GM12878 (cell line): Measurements from ENCODE around the gene APLP2. TPM values are rescaled to one million over a fixed set of nuclear protein-coding genes. Genes with fewer than 3 reads are reported as not detected.

Experiments used
- ATAC-seq: fragments of 200-7000 bp; cut with Tn5 transposase; 3 replicates; pipeline ENCODE4 v1.9.1; 2020; ENCODE audit warnings: mild to moderate bottlenecking, moderate library complexity
- BruUV-seq: library from RNA; stranded (reverse); fragments of 400-500 nt; replicated peaks from 2 replicates; lab custom pipeline; 2021; lab: Mats Ljungman, UMichigan
- CTCF ChIA-PET: fragments of 300-600 bp; sonication (Branson Sonifier 250); formaldehyde crosslinking; extraction: SDS; loops from one replicate; lab custom pipeline; 2021; ENCODE audit warnings: inconsistent platforms; lab: Yijun Ruan, JAX
- POLR2A ChIA-PET: fragments of 350-600 bp; formaldehyde crosslinking; extraction: SDS; loops from one replicate; lab custom pipeline; 2021; ENCODE audit warnings: inconsistent platforms; lab: Charles Lee
- RAD21 ChIA-PET: fragments of 300-600 bp; sonication (Branson Sonifier 250); formaldehyde crosslinking; loops from one replicate; lab custom pipeline; 2023; ENCODE audit warnings: antibody characterized with exemption; ENCODE audit not compliant: unreplicated experiment; lab: Charles Lee
- SMC1A ChIA-PET: fragments of 300-600 bp; sonication (Branson Sonifier 250); formaldehyde crosslinking; loops from one replicate; lab custom pipeline; 2023; ENCODE audit not compliant: unreplicated experiment, uncharacterized antibody; lab: Charles Lee
- DNase-seq: peaks from one replicate; pipeline ENCODE4 v3.0.0-alpha.2; 2011; ENCODE audit warnings: low read depth, low spot score
- FAIRE-seq: peaks from 3 replicates; lab custom pipeline; 2011; peaks lifted over from hg19 to GRCh38; lab: Jason Lieb, UNC
- H2AFZ ChIP-seq: 2 replicates; pipeline ENCODE4 v1.6.0; 2011; ENCODE audit warnings: low read depth, low read length, control low read depth; ENCODE audit not compliant: control insufficient read depth
- H3K27ac ChIP-seq: 2 replicates; pipeline ENCODE4 v1.5.1; 2011; ENCODE audit warnings: control low read depth; ENCODE audit not compliant: control insufficient read depth, insufficient read depth
- H3K27me3 ChIP-seq, 2 experiments: replicated peaks in 1 of 2; 2 replicates each; pipeline versions ENCODE4 v1.6.0 to v1.6.1; 2011; ENCODE audit warnings: low read length in 1 of 2; ENCODE audit not compliant: control insufficient read depth in 2 of 2, insufficient read depth in 2 of 2
- H3K36me3 ChIP-seq, 2 experiments: 2 replicates each; pipeline ENCODE4 v1.5.1; 2011; ENCODE audit warnings: low read length in 1 of 2; ENCODE audit not compliant: control insufficient read depth in 2 of 2, insufficient read depth in 2 of 2
- H3K4me1 ChIP-seq: 2 replicates; pipeline ENCODE4 v1.6.1; 2011; ENCODE audit warnings: mild to moderate bottlenecking, low read length, moderate library complexity, mixed read lengths; ENCODE audit not compliant: control insufficient read depth, insufficient read depth
- H3K4me2 ChIP-seq: 2 replicates; pipeline ENCODE4 v1.6.0; 2011; ENCODE audit warnings: control low read depth; ENCODE audit not compliant: control insufficient read depth, insufficient read depth
- H3K4me3 ChIP-seq: fragments of 200-600 bp; sonication (generic); 2 replicates; pipeline ENCODE4 v1.5.1; 2016
- H3K79me2 ChIP-seq: 2 replicates; pipeline ENCODE4 v1.6.0; 2011; ENCODE audit warnings: low read length; ENCODE audit not compliant: control insufficient read depth, insufficient read depth
- H3K9ac ChIP-seq: 2 replicates; pipeline ENCODE4 v1.8.0; 2011; ENCODE audit warnings: low read length, control low read depth, mixed read lengths; ENCODE audit not compliant: control insufficient read depth, insufficient read depth
- H3K9me3 ChIP-seq: replicated peaks from 3 replicates; pipeline ENCODE4 v1.5.1; 2011; ENCODE audit warnings: mild to moderate bottlenecking, low read length; ENCODE audit not compliant: control insufficient read depth, insufficient read depth
- H4K20me1 ChIP-seq: 2 replicates; pipeline ENCODE4 v1.6.0; 2011; ENCODE audit not compliant: control insufficient read depth, insufficient read depth
- ASH2L ChIP-seq: fragments of 300-600, 200-600 bp; sonication (generic); IDR thresholded peaks from 2 replicates; pipeline ENCODE4 v1.6.1; 2017; ENCODE audit warnings: low read depth, mild to moderate bottlenecking, borderline replicate concordance
- BCL11A ChIP-seq: IDR thresholded peaks from 2 replicates; pipeline ENCODE4 v1.6.1; 2011; ENCODE audit warnings: low read depth, low read length
- BRCA1 ChIP-seq: IDR thresholded peaks from 2 replicates; pipeline ENCODE4 v1.6.1; 2011; ENCODE audit warnings: low read depth, low read length, improper control_type of control experiment
- CTCF ChIP-seq, 3 experiments: IDR thresholded peaks in 2 of 3; conservative IDR thresholded peaks in 1 of 3; 2 replicates each; pipeline ENCODE4 v1.5.1; 2011; ENCODE audit warnings: low read depth in 3 of 3, low read length in 3 of 3, mild to moderate bottlenecking in 3 of 3, control low read depth in 2 of 3, moderate library complexity in 2 of 3, inconsistent platforms in 1 of 3, mixed read lengths in 1 of 3; ENCODE audit not compliant: control insufficient read depth in 2 of 3, insufficient read depth in 1 of 3; ENCODE audit errors: extremely low read depth in 1 of 3
- IKZF2 ChIP-seq, 2 experiments: fragments of 450-650 bp; IDR thresholded peaks; 2 replicates each; pipeline ENCODE4 v1.6.1; 2017; ENCODE audit warnings: mild to moderate bottlenecking in 2 of 2, moderate library complexity in 2 of 2
- IRF3 ChIP-seq: fragments of 450-650 bp; IDR thresholded peaks from 2 replicates; pipeline ENCODE4 v1.6.1; 2014; ENCODE audit warnings: mild to moderate bottlenecking
- KLF5 ChIP-seq: fragments of 450-650 bp; IDR thresholded peaks from 2 replicates; pipeline ENCODE4 v1.6.1; 2014; ENCODE audit warnings: mild to moderate bottlenecking; ENCODE audit not compliant: partially characterized antibody
- NFIC ChIP-seq: IDR thresholded peaks from 2 replicates; pipeline ENCODE4 v1.6.1; 2012; ENCODE audit warnings: low read depth, mild to moderate bottlenecking, inconsistent platforms, low read length, moderate library complexity
- NFYA ChIP-seq: IDR thresholded peaks from 2 replicates; pipeline ENCODE4 v1.6.1; 2011; ENCODE audit warnings: low read depth, mild to moderate bottlenecking, low read length, improper control_type of control experiment, borderline replicate concordance
- NKRF ChIP-seq: fragments of 450-650 bp; conservative IDR thresholded peaks from 2 replicates; pipeline ENCODE4 v1.6.1; 2017; ENCODE audit warnings: mild to moderate bottlenecking, moderate library complexity
- POU2F2 ChIP-seq: IDR thresholded peaks from 3 replicates; pipeline ENCODE4 v1.6.1; 2011; ENCODE audit warnings: low read depth, mild to moderate bottlenecking, low read length, borderline replicate concordance
- SMAD1 ChIP-seq: fragments of 450-650 bp; IDR thresholded peaks from 2 replicates; pipeline ENCODE4 v1.6.1; 2018; ENCODE audit warnings: mild to moderate bottlenecking, low read depth; ENCODE audit not compliant: partially characterized antibody
- SREBF2 ChIP-seq: IDR thresholded peaks from 2 replicates; pipeline ENCODE4 v1.6.1; 2012; ENCODE audit warnings: mild to moderate bottlenecking, low read length
- USF1 ChIP-seq: IDR thresholded peaks from 2 replicates; pipeline ENCODE4 v1.6.1; 2011; ENCODE audit warnings: borderline replicate concordance, low read depth, mild to moderate bottlenecking, moderate library complexity, mixed read lengths, low read length; ENCODE audit not compliant: insufficient read depth; ENCODE audit errors: extremely low read length
- WGBS: methylation state at CpG from one replicate; pipeline ENCODE4 v1.1.6; 2016; ENCODE audit warnings: low lambda C conversion rate; ENCODE audit not compliant: insufficient replicate concordance, insufficient coverage; ENCODE audit errors: missing lambda C conversion rate; 5-methylcytosine and 5-hydroxymethylcytosine counted together
- in situ Hi-C: fragments of 300-500 bp; cut with MboI; formaldehyde crosslinking; loops from 9 replicates; pipeline ENCODE4 v1.14.3; 2018; ENCODE audit warnings: mixed read lengths
- intact Hi-C: fragments of 100-400 bp; cut with micrococcal nuclease; formaldehyde crosslinking; loops from one replicate; pipeline ENCODE4 v1.14.2; 2022; ENCODE audit not compliant: unreplicated experiment
- polyA plus RNA-seq, 11 experiments: library from polyadenylated mRNA; depleted of rRNA in 4 of 11; unstranded in 6 of 11; stranded (reverse) in 5 of 11; fragments of >200 nt; fragmentation: Nextera tagmentation in 4 of 11; fragmentation: Illumina TruSeq in 1 of 11; extraction: Ambion mirVana in 4 of 11; extraction: Trizol in 1 of 11; gene quantifications; 1 replicate in 1 of 11; 2 replicates in 10 of 11; pipeline versions ENCODE4 v1.2.1 to v1.2.3, GENCODE V29; 2011 to 2016; ENCODE audit warnings: inconsistent platforms in 2 of 11, missing spikeins in 2 of 11, low read depth in 1 of 11
- total RNA-seq, 4 experiments: library from RNA; depleted of rRNA in 3 of 4; stranded (reverse); fragments of >200 nt in 3 of 4; fragmentation: Illumina TruSeq in 1 of 4; extraction: Trizol in 1 of 4; gene quantifications; 2 replicates each; pipeline versions ENCODE4 v1.2.1 to v1.2.3, GENCODE V29; 2013 to 2021

APLP2 gene
- total and polyA plus RNA-seq, 10 of the 15 experiments (the other 5 are each of a cell fraction or from before 2014, with no cell fraction given), result 2.3 to 38.8 (median 21.3) TPM

GRCh38 chr11:130188585-130189347, 119.1 kb downstream of the APLP2 start:
- BruUV-seq, result no TSS peak
- ATAC-seq (no peak), FAIRE-seq (no peak), DNase-seq (no peak)
- Histone ChIP-seq H3K9ac (no peak overlapping the region), H4K20me1 (no peaks in the 10 kb centered on the region), H3K27ac (no peak overlapping the region), H3K4me1 (no peaks in the 10 kb centered on the region), H3K79me2 (no peaks in the 10 kb centered on the region), H3K9me3 (no peaks in the 10 kb centered on the region), H3K4me2 (no peak overlapping the region), H3K4me3 (no peak overlapping the region), H3K27me3 (no peaks in the 10 kb centered on the region), H3K36me3 (no peaks in the 10 kb centered on the region), H2AFZ (no peak overlapping the region)
- SMC1A ChIA-PET, result no interaction called here
- CTCF ChIA-PET, result no interaction called here
- WGBS, result 60% methylated on average over 18 of the region's 19 CpGs
- in situ Hi-C loops, result no loop called here
- intact Hi-C loops, result no loop called here
- POLR2A ChIA-PET, result no interaction called here
- RAD21 ChIA-PET, result no interaction called here
- TF ChIP-seq BRCA1, result no peak
- TF ChIP-seq KLF5, result no peak
- TF ChIP-seq SREBF2, result no peak
- TF ChIP-seq CTCF (IDR thresholded peaks at IDR 0.05 in 2 of 3, conservative IDR thresholded peaks at IDR 0.05 in 1 of 3; ENCODE audit: control insufficient read depth in 2 of 3, extremely low read depth in 1 of 3, insufficient read depth in 1 of 3, low read depth in 3 of 3, low read length in 3 of 3), result no peak
- no peak for TF ChIP-seq SMAD1
- TF ChIP-seq IKZF2 (IDR thresholded peaks at IDR 0.05), result no peak
- TF ChIP-seq IRF3, result no peak
- TF ChIP-seq NFIC, result no peak
- no peak for TF ChIP-seq NFYA
- no peak for TF ChIP-seq BCL11A
- no peak for TF ChIP-seq USF1
- TF ChIP-seq ASH2L, result no peak
- no peak for TF ChIP-seq NKRF
- TF ChIP-seq POU2F2, result no peak
